AG08395 (cell line): ENCODE results near the gene GPAM.
"Not testable (repeated sequence)": the region's sequence is repeated elsewhere in the genome, so short reads cannot be mapped to it uniquely, and the experiment has no call there.

ENCODE experiments used
- DNase-seq: peaks from one replicate; pipeline ENCODE4 v3.0.0; 2012; ENCODE audit warnings: mixed read lengths, low spot score

The GPAM gene

GRCh38 chr10:112132435-112132834 lies 51.1 kb downstream of the GPAM start:
- no peak for DNase-seq

- DNase-seq, result no peak
Observed at GRCh38 chr10:112131996-112132395, 51.6 kb downstream of the GPAM start.

GRCh38 chr10:112131346-112131745 lies 52.2 kb downstream of the GPAM start:
- DNase-seq, result no peak

GRCh38 chr10:112126901-112127300 lies 56.7 kb downstream of the GPAM start:
- DNase-seq, result no peak

- DNase-seq, result no peak
Observed at GRCh38 chr10:112126172-112126571, 57.4 kb downstream of the GPAM start.

- DNase-seq, result no peak
Observed at GRCh38 chr10:112124866-112125265, 58.7 kb downstream of the GPAM start.

GRCh38 chr10:112122827-112123226 lies 60.7 kb downstream of the GPAM start:
- DNase-seq, result peak; percentile 39

- DNase-seq, result no peak
Observed at GRCh38 chr10:112120491-112120890, 63.1 kb downstream of the GPAM start.

- peak; percentile 77 for DNase-seq
Observed at GRCh38 chr10:112115781-112116385, 67.7 kb downstream of the GPAM start.

- not testable (repeated sequence) for DNase-seq
Observed at GRCh38 chr10:112109779-112110178, 73.8 kb downstream of the GPAM start.
